SK-N-MC (cell line): Measurements from ENCODE around the gene PRKN.

Source experiments
- EZH2 ChIP-seq: fragments of 200-600 bp; sonication (generic); IDR thresholded peaks from one replicate; pipeline ENCODE4 v1.6.1; 2017; ENCODE audit warnings: antibody characterized with exemption
- POLR2AphosphoS5 ChIP-seq: IDR thresholded peaks from 2 replicates; pipeline ENCODE4 v1.6.1; 2012; ENCODE audit warnings: mild to moderate bottlenecking, low read depth, low read length, borderline replicate concordance

DNA sequence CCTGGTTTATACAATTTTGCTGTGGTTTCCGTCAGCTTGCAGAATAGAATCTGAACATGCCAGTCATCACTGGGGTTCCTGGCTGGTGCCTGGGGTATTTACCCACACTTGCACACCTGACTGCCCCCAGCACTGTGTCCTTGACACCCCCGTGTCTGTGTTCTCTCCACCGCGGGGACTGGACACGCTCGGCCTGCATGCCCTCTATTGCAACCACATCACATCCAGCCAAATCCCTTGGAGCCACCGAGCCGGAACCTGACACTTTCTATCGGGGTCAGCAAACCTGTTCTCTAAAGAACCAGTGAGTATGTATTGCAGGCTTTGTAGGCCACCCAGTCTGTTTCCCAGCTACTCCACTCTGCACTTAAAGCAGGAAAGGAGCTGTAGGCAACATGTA is 527.5 kb downstream of the PRKN start:
- TF ChIP-seq POLR2AphosphoS5 (no peak), EZH2 (no peak)
